ENCODE measurements around the gene ASRGL1. TPM values are rescaled to one million over a fixed set of nuclear protein-coding genes. Genes with fewer than 3 reads are reported as not detected.

ASRGL1 gene
- total and polyA plus RNA-seq, 2 of the 13 experiments (the other 11 are each of a cell fraction or from before 2014, with no cell fraction given) = 50.8 to 97.5 TPM

- TF ChIP-seq, protein P1, sequence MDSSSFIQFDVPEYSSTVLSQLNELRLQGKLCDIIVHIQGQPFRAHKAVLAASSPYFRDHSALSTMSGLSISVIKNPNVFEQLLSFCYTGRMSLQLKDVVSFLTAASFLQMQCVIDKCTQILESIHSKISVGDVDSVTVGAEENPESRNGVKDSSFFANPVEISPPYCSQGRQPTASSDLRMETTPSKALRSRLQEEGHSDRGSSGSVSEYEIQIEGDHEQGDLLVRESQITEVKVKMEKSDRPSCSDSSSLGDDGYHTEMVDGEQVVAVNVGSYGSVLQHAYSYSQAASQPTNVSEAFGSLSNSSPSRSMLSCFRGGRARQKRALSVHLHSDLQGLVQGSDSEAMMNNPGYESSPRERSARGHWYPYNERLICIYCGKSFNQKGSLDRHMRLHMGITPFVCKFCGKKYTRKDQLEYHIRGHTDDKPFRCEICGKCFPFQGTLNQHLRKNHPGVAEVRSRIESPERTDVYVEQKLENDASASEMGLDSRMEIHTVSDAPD (CRISPR knock-in tag; IDR thresholded peaks at IDR 0.05) = no peak
- TF ChIP-seq NFKB2 (CRISPR knock-in tag; IDR thresholded peaks at IDR 0.05; ENCODE audit: borderline replicate concordance) (no peak), ZNF615 (CRISPR knock-in tag; IDR thresholded peaks at IDR 0.05; ENCODE audit: borderline replicate concordance) (no peak), GABPA (IDR thresholded peaks at IDR 0.05; ENCODE audit: low read depth, low read length) (no peak), GABPA (CRISPR knock-in tag; IDR thresholded peaks at IDR 0.05; ENCODE audit: low read depth) (no peak), ZNF496 (CRISPR knock-in tag; IDR thresholded peaks at IDR 0.05; ENCODE audit: insufficient replicate concordance) (no peak), MIXL1 (CRISPR knock-in tag; IDR thresholded peaks at IDR 0.05) (no peak), HINFP (CRISPR knock-in tag; IDR thresholded peaks at IDR 0.05; ENCODE audit: low read depth) (no peak), MEF2D (CRISPR knock-in tag; IDR thresholded peaks at IDR 0.05) (no peak), CBX1 (IDR thresholded peaks at IDR 0.05; ENCODE audit: low read depth) (no peak), ZNF567 (CRISPR knock-in tag; IDR thresholded peaks at IDR 0.05; ENCODE audit: borderline replicate concordance) (no peak), HDAC2 (CRISPR knock-in tag; IDR thresholded peaks at IDR 0.05) (peak; percentile 64), MLXIP (CRISPR knock-in tag; IDR thresholded peaks at IDR 0.05; ENCODE audit: borderline replicate concordance) (no peak), ZC3H4 (CRISPR knock-in tag; IDR thresholded peaks at IDR 0.05; ENCODE audit: borderline replicate concordance) (no peak), ZNF530 (CRISPR knock-in tag; IDR thresholded peaks at IDR 0.05; ENCODE audit: low read depth) (no peak), ZNF644 (CRISPR knock-in tag; IDR thresholded peaks at IDR 0.05; ENCODE audit: low read depth) (0 out of 2 replicates have a peak, but pooled peaks have one; percentile 24), IKZF4 (CRISPR knock-in tag; IDR thresholded peaks at IDR 0.05; ENCODE audit: borderline replicate concordance, low read depth, not compliant biosample characterization) (no peak), SMAD3 (CRISPR knock-in tag; IDR thresholded peaks at IDR 0.05) (no peak), ZNF136 (CRISPR knock-in tag; IDR thresholded peaks at IDR 0.05; ENCODE audit: low read depth) (no peak), ZNF101 (CRISPR knock-in tag; IDR thresholded peaks at IDR 0.05; ENCODE audit: borderline replicate concordance, low read depth) (no peak), XRCC5 (optimal IDR thresholded peaks at IDR 0.05; ENCODE audit: low read length) (no peak)
- TF ChIP-seq, protein P2, sequence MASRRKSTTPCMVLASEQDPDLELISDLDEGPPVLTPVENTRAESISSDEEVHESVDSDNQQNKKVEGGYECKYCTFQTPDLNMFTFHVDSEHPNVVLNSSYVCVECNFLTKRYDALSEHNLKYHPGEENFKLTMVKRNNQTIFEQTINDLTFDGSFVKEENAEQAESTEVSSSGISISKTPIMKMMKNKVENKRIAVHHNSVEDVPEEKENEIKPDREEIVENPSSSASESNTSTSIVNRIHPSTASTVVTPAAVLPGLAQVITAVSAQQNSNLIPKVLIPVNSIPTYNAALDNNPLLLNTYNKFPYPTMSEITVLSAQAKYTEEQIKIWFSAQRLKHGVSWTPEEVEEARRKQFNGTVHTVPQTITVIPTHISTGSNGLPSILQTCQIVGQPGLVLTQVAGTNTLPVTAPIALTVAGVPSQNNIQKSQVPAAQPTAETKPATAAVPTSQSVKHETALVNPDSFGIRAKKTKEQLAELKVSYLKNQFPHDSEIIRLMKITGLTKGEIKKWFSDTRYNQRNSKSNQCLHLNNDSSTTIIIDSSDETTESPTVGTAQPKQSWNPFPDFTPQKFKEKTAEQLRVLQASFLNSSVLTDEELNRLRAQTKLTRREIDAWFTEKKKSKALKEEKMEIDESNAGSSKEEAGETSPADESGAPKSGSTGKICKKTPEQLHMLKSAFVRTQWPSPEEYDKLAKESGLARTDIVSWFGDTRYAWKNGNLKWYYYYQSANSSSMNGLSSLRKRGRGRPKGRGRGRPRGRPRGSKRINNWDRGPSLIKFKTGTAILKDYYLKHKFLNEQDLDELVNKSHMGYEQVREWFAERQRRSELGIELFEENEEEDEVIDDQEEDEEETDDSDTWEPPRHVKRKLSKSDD (CRISPR knock-in tag; IDR thresholded peaks at IDR 0.05; ENCODE audit: low read depth) = no peak
Measured at GRCh38 chr11:62432695-62433094, 95.4 kb downstream of the ASRGL1 start (continued).

All from HepG2 (cell line).